Panc1 (cell line): ENCODE results near the gene RBKS. TPM values are rescaled to one million over a fixed set of nuclear protein-coding genes. Genes with fewer than 3 reads are reported as not detected.

ENCODE experiments used
- ATAC-seq: fragments of 200-7000 bp; cut with Tn5 transposase; 2 replicates; pipeline ENCODE4 v1.9.1; 2020; ENCODE audit warnings: mild to moderate bottlenecking, moderate library complexity
- Bru-seq: library from RNA; stranded (reverse); fragments of 400-500 nt; gene quantifications from one replicate; lab custom pipeline; 2021; lab: Mats Ljungman, UMichigan
- BruChase-seq, 2 experiments: library from RNA; stranded (reverse); fragments of 400-500 nt; gene quantifications; one replicate each; lab custom pipeline; 2021; lab: Mats Ljungman, UMichigan
- BruUV-seq: library from RNA; stranded (reverse); fragments of 400-500 nt; replicated peaks from 2 replicates; lab custom pipeline; 2021; lab: Mats Ljungman, UMichigan
- CTCF ChIA-PET: fragments of 300-600 bp; sonication (Branson Sonifier 250); formaldehyde crosslinking; loops from one replicate; lab custom pipeline; 2022; ENCODE audit warnings: antibody characterized with exemption; lab: Charles Lee
- POLR2A ChIA-PET: fragments of 300-600 bp; sonication (Branson Sonifier 250); formaldehyde crosslinking; loops from one replicate; lab custom pipeline; 2022; ENCODE audit warnings: antibody characterized with exemption; lab: Charles Lee
- DNase-seq: peaks from one replicate; pipeline ENCODE4 v3.0.0-alpha.2; 2010; ENCODE audit warnings: low read depth, low spot score
- H3K27ac ChIP-seq: 2 replicates; pipeline ENCODE4 v1.5.1; 2011; ENCODE audit warnings: mild to moderate bottlenecking, low read length, inconsistent platforms
- H3K27me3 ChIP-seq: fragments of 200-500 bp; sonication (Bioruptor generic); 2 replicates; pipeline ENCODE4 v1.6.0; 2014; ENCODE audit warnings: low read length, inconsistent platforms; ENCODE audit not compliant: control insufficient read depth, insufficient read depth
- H3K36me3 ChIP-seq: fragments of 200-500 bp; sonication (Bioruptor generic); 2 replicates; pipeline ENCODE4 v1.5.1; 2014; ENCODE audit warnings: inconsistent platforms, mild to moderate bottlenecking, low read length, moderate library complexity; ENCODE audit not compliant: control insufficient read depth, insufficient read depth
- H3K4me1 ChIP-seq: 2 replicates; pipeline ENCODE4 v1.5.1; 2011; ENCODE audit warnings: inconsistent platforms, mild to moderate bottlenecking, low read length, moderate library complexity; ENCODE audit not compliant: control insufficient read depth, insufficient read depth
- H3K4me3 ChIP-seq, 2 experiments: 2 replicates each; pipeline ENCODE4 v1.5.1; 2011 to 2012; ENCODE audit warnings: low read depth in 2 of 2, low read length in 2 of 2, mild to moderate bottlenecking in 2 of 2, inconsistent platforms in 1 of 2, moderate library complexity in 1 of 2
- H3K9me3 ChIP-seq: fragments of 200-500 bp; sonication (Bioruptor generic); 2 replicates; pipeline ENCODE4 v1.5.1; 2014; ENCODE audit warnings: low read depth, mild to moderate bottlenecking, inconsistent platforms, low read length, moderate library complexity; ENCODE audit not compliant: control insufficient read depth, insufficient read depth
- POLR2AphosphoS5 ChIP-seq: IDR thresholded peaks from 2 replicates; pipeline ENCODE4 v1.6.1; 2012; ENCODE audit warnings: mild to moderate bottlenecking, low read depth, low read length, moderate library complexity
- SIN3A ChIP-seq: IDR thresholded peaks from 2 replicates; pipeline ENCODE4 v1.6.1; 2012; ENCODE audit warnings: low read depth, mild to moderate bottlenecking, low read length, moderate library complexity, borderline replicate concordance; ENCODE audit not compliant: insufficient read depth
- TCF7L2 ChIP-seq: IDR thresholded peaks from 2 replicates; pipeline ENCODE4 v1.6.1; 2011; ENCODE audit warnings: mild to moderate bottlenecking, low read depth, low read length, inconsistent platforms
- in situ Hi-C: cut with HindIII; loops from 2 replicates; pipeline ENCODE4 v1.10.0; 2016; ENCODE audit warnings: low sequenced_read_pairs, low pct_unique_long_range_greater_than_20kb
- intact Hi-C: fragments of 100-400 bp; cut with micrococcal nuclease; formaldehyde crosslinking; loops from one replicate; pipeline ENCODE4 v1.10.0; 2022; ENCODE audit not compliant: unreplicated experiment
- long read RNA-seq: library from polyadenylated mRNA; unstranded; transcript quantifications from one replicate; pipeline ENCODE4 v2.0.0, GENCODE V29; 2021; ENCODE audit not compliant: unreplicated experiment
- polyA plus RNA-seq: library from polyadenylated mRNA; unstranded; fragments of >200 nt; gene quantifications from one replicate; pipeline ENCODE4 v1.2.1, GENCODE V29; 2012; ENCODE audit warnings: missing spikeins; ENCODE audit not compliant: insufficient read length
- total RNA-seq: library from RNA; stranded (reverse); gene quantifications from one replicate; pipeline ENCODE4 v1.2.1, GENCODE V29; 2021; ENCODE audit not compliant: unreplicated experiment
- TF ChIP-seq, protein P1 (sequence below), 2 experiments: IDR thresholded peaks; 2 replicates each; pipeline ENCODE4 v1.6.1; 2011 to 2012; ENCODE audit warnings: low read depth in 2 of 2, control low read depth in 1 of 2, low read length in 1 of 2, mild to moderate bottlenecking in 1 of 2, moderate library complexity in 1 of 2; ENCODE audit not compliant: insufficient read depth in 1 of 2
- TF ChIP-seq, protein P2 (sequence below): fragments of 450-650 bp; IDR thresholded peaks from 2 replicates; pipeline ENCODE4 v1.5.1; 2017; ENCODE audit warnings: mild to moderate bottlenecking

The RBKS gene
- total RNA-seq (2.2 TPM), Bru-seq, nascent RNA (percentile 39 among the genes with signal in this experiment), BruChase-seq, experiment 1, labeled RNA remaining after a 2-hour chase (percentile 34 among the genes with signal in this experiment), BruChase-seq, experiment 2, labeled RNA remaining after a 6-hour chase (percentile 31 among the genes with signal in this experiment)
- polyA plus RNA-seq: 4.5 TPM
- long read RNA-seq, partial matches to known transcripts: 1 of 6 reads
- long read RNA-seq, other reads (novel, unspliced or antisense): 1 of 6 reads

DNA sequence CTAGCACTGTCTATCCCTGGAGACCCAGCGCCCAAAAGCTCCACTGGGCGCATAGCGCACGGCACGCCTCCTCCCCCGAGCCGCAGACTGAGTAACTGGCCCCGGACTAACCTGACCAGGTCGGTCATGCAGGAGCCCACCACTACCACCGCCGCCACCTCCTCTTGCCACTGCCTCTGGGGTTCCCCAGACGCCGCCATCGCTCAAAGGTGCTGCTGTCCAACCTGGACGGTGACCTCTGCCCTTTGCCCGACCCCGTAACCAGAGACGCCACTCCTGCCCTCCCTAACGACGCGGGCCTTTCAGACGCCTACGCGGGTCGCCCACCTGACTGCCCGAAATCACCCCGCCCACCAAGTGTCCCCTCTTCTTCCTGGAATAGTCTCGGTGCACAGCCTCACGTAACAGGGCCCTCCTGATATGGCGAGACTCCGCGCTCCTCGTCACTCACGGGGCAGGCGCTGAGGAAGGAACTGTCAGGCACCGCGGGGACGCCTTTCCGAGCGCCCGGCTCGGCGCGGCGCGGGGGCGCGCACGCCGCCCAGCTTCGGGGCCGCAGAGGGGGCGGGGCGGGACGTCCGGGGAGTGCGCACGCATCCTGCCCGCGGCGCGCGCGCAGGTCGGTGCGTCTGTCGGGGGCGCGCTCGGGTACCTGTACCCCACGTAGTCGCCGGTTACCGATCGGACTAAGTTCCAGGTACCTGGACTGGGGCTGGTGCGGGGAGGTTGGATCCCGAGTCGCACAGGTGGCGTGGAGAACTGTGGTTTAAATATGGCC, at the start of gene RBKS, which contains the start of gene BABAM2:
Gene RBKS (minus strand): TSS at position 242 of the 778 bp plus-strand sequence. CDS start 42 bp downstream, at position 200.
Gene BABAM2 (plus strand): TSS at position 584 of the 778 bp plus-strand sequence. CDS start 3,828 bp downstream, outside the sequence.
- DNase-seq (peak; percentile 65), ATAC-seq (peak; percentile 94)
- Histone ChIP-seq H3K27me3 (no peaks in the 10 kb centered on the region), H3K4me3 (peak within 1 kb of the TSS; percentile 80 to 95), H3K4me1 (peaks cover 20% of the 10 kb centered on the region), H3K9me3 (no peaks in the 10 kb centered on the region), H3K36me3 (no peaks in the 10 kb centered on the region; the same call in 1 of the 2 replicates), H3K27ac (peak within 1 kb of the TSS; percentile 97)
- CTCF ChIA-PET: interaction anchor here (0.6 kb wide), 1 partner anchor 65 kb away, joined by 3 read pairs; no protein-coding TSS in a partner anchor
- TF ChIP-seq, protein P1, sequence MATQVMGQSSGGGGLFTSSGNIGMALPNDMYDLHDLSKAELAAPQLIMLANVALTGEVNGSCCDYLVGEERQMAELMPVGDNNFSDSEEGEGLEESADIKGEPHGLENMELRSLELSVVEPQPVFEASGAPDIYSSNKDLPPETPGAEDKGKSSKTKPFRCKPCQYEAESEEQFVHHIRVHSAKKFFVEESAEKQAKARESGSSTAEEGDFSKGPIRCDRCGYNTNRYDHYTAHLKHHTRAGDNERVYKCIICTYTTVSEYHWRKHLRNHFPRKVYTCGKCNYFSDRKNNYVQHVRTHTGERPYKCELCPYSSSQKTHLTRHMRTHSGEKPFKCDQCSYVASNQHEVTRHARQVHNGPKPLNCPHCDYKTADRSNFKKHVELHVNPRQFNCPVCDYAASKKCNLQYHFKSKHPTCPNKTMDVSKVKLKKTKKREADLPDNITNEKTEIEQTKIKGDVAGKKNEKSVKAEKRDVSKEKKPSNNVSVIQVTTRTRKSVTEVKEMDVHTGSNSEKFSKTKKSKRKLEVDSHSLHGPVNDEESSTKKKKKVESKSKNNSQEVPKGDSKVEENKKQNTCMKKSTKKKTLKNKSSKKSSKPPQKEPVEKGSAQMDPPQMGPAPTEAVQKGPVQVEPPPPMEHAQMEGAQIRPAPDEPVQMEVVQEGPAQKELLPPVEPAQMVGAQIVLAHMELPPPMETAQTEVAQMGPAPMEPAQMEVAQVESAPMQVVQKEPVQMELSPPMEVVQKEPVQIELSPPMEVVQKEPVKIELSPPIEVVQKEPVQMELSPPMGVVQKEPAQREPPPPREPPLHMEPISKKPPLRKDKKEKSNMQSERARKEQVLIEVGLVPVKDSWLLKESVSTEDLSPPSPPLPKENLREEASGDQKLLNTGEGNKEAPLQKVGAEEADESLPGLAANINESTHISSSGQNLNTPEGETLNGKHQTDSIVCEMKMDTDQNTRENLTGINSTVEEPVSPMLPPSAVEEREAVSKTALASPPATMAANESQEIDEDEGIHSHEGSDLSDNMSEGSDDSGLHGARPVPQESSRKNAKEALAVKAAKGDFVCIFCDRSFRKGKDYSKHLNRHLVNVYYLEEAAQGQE (IDR thresholded peaks at IDR 0.05; ENCODE audit: insufficient read depth in 1 of 2, low read depth in 2 of 2, low read length in 1 of 2): peak in 1 of 2 experiments; percentile 68; a peak in 1 of 4 replicates
- TF ChIP-seq SIN3A (peak; percentile 99), TCF7L2 (peak; percentile 21; the same call in 1 of the 2 replicates), POLR2AphosphoS5 (peak; percentile 43)
- TF ChIP-seq, protein P2, sequence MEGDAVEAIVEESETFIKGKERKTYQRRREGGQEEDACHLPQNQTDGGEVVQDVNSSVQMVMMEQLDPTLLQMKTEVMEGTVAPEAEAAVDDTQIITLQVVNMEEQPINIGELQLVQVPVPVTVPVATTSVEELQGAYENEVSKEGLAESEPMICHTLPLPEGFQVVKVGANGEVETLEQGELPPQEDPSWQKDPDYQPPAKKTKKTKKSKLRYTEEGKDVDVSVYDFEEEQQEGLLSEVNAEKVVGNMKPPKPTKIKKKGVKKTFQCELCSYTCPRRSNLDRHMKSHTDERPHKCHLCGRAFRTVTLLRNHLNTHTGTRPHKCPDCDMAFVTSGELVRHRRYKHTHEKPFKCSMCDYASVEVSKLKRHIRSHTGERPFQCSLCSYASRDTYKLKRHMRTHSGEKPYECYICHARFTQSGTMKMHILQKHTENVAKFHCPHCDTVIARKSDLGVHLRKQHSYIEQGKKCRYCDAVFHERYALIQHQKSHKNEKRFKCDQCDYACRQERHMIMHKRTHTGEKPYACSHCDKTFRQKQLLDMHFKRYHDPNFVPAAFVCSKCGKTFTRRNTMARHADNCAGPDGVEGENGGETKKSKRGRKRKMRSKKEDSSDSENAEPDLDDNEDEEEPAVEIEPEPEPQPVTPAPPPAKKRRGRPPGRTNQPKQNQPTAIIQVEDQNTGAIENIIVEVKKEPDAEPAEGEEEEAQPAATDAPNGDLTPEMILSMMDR: no peak
- POLR2A ChIA-PET: interaction anchor here (0.6 kb wide), 2 partner anchors 489 to 501 kb away, joined by 4 to 13 read pairs; no protein-coding TSS in a partner anchor
- BruUV-seq: no TSS peak
- in situ Hi-C loops (no loop called here), intact Hi-C loops (loop anchor here (5.0 kb wide), 1 partner anchor 502 kb away; the partner anchor contains the start of gene FOSL2)

DNA sequence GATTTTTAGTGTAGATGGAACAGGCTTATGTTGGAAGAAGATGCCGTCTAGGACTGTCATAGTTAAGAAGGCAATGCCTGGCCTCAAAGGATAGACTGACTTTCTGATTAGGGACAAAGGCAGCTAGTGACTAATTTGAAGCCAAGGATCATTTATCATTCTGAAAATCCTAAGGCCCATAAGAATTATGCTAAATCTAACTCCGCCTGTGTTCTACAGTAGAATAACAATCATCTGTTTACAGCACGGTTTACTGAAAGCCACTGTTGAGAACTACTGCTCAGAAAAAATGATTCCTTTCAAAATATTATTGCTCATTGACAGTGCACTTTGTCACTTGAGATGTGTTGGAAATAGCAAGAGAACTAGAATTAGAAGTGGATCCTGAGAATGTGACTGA, 44.8 kb upstream of the RBKS start:
- Histone ChIP-seq H3K27ac (no peak overlapping the region), H3K27me3 (no peaks in the 10 kb centered on the region), H3K4me3 (no peak overlapping the region), H3K9me3 (no peaks in the 10 kb centered on the region), H3K36me3 (no peaks in the 10 kb centered on the region), H3K4me1 (0 out of 2 replicates have a peak, but pooled peaks cover 3% of the 10 kb centered on the region)
- no peak for DNase-seq
- in situ Hi-C loops (no loop called here), intact Hi-C loops (no loop called here)
- ATAC-seq: no peak
- ChIA-PET POLR2A (interaction anchor here (0.7 kb wide), 1 partner anchor 466 kb away, joined by 3 read pairs; no protein-coding TSS in a partner anchor), CTCF (no interaction called here)
- no peak for TF ChIP-seq POLR2AphosphoS5
- no TSS peak for BruUV-seq
